NCI-H2227 (cell line): ENCODE measurements around the gene UBL4B.

Experiments used
- DNase-seq: peaks from one replicate; lab custom pipeline; 2025; ENCODE audit not compliant: unreplicated experiment; lab: John Stamatoyannopoulos, UW

UBL4B gene

DNA sequence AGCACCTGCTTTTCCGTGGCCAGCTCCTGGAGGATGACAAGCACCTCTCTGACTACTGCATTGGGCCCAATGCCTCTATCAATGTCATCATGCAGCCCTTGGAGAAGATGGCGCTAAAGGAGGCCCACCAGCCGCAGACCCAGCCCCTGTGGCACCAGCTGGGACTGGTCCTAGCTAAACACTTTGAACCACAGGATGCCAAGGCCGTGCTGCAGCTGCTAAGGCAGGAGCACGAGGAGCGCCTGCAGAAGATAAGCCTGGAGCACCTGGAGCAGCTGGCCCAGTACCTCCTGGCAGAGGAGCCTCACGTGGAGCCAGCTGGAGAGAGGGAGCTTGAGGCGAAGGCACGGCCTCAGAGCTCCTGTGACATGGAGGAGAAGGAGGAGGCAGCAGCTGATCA lies 413 bp downstream of the UBL4B start:
- DNase-seq: no peak

GRCh38 chr1:110113551-110113950 lies 1.3 kb downstream of the UBL4B start:
- DNase-seq: no peak

GRCh38 chr1:110114173-110114572 lies 1.9 kb downstream of the UBL4B start:
- DNase-seq: no peak

DNA sequence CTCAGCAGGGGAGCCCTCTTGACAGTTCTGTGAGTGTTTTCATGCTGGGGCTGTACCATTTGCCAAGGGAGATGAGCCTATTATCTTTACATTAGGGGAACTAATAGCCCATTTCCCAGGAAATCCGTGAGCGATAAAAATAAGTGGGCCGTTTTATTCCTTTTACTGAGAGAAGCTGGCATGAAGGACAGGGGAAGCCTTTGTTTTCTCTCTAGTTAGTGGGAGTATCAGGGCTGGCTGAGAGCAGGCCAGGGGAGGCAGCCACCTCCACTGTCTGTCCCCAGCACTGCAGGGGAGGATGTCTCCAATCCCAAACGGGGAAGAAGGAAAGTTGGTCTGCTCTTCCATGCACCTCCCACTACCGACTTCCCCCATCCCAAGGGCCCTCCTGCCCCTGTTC lies 2.5 kb downstream of the UBL4B start:
- peak; percentile 68 for DNase-seq

GRCh38 chr1:110118636-110119396 lies 6.6 kb downstream of the UBL4B start:
- peak; percentile 14 for DNase-seq

DNA sequence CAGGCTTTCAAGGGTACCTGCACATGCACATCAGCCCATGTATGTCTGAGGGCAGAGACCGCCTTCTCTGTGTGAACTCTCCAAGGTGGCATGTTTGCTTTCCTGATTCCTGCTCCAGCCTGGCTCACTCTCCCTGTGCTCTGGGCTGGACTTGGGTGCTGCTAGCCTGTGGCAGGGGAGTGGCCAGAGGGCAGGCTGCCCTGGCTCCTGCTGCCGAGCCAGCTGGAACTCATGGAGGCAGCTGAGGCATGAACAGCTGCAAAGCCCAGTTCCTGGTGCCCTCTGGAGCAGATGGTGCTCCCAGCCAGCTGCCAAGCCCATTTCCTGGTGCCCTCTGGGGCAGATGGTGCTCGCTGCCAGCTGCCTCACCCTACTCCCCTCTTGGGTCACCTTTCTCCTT lies 7.6 kb downstream of the UBL4B start:
- DNase-seq: no peak

- no peak for DNase-seq
These were observed 8.8 kb downstream of the UBL4B start for GRCh38 chr1:110120960-110121561.

GRCh38 chr1:110123224-110123623 lies 11.0 kb downstream of the UBL4B start:
- DNase-seq: no peak

- DNase-seq: no peak
These were observed 13.6 kb downstream of the UBL4B start for GRCh38 chr1:110125810-110126209.

- DNase-seq: no peak
These were observed 17.9 kb downstream of the UBL4B start for GRCh38 chr1:110130113-110130591.

DNA sequence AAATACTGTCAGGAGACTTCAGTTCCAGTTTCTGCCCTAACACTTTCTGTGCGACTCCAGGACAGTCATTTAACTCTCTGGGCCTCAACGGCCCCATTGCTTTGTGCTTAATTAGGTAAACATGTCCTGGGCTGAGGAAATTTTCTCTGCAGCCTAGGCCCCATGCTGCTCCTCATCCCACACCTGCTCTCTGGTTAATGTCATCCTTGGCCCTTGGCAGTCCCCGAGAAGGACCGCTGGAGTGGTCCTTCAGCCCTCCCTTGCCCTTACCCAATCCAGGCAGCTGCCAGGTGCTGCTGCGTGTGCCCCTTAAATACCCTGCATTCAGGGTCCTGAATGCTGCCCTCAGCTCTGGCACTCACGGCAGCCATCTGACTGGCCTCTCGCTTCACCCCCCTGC lies 18.7 kb downstream of the UBL4B start:
- DNase-seq: peak; percentile 11

- no peak for DNase-seq
These were observed 20.4 kb downstream of the UBL4B start for GRCh38 chr1:110132682-110133081.

DNA sequence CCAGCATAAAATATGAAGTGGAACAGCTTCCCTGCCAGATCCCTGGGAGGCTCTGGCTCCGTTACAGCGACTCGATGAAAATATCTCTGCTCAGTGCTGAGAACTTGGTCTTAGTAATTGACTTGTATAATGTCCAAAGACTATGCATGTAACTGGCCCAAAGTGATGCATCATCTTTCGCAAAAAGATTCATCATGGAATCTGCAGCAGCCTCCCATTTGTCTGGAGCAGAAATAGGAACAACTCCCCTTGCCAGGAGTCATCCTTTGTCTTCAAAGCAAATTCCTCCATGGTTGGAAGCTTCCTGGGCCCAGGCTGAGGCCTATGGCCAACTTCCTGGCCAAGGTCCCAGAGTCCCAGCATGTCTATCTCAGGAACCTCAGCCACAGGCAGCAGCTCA lies 21.2 kb downstream of the UBL4B start:
- DNase-seq: no peak

DNA sequence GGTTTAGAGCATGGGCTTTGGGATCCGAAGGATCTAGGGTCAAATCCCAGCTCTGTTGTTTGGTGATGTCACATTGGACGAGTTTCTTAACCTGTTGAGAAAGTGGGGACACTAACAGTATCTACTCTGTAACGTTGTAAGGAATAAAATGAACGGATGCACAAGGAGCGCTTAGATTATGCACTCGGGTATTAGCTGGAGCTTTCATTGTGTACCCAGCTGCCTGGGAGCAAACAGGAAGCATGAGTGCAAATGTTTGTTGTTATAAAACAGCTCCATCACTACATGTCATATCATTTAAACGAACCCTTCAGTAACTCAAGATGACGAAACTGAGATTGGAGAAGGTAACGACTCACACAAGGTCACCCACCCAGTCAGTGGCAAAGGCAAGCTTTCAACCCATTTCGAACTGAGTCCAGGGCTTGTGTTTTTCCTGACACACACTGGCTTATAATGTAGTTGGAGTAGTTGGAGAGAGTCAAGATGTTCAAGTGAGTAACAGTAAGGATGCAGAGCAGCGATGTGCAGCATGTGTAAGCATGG lies 21.9 kb downstream of the UBL4B start:
- DNase-seq: no peak

- no peak for DNase-seq
These were observed 23.0 kb downstream of the UBL4B start for GRCh38 chr1:110135246-110135645.

- DNase-seq: no peak
These were observed 23.4 kb downstream of the UBL4B start for GRCh38 chr1:110135666-110136065.

DNA sequence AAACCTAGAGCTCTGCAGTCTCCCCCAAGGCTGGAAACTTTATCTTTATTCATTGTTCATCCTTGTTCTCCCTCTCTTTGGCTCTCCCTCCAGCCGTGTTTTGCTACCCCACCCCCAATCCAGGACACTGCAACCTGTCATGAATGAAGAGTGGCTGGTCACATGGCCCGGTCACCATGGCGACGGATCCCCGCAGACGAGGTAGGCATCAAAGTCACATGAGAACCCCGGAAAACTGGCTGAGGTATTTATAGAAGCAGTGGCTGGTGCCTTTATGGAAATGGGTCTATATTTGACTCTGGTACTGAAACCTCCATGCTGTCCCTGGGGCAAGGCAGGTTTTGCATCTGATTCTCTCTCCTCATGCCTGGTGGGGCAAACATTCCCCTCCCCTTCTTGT lies 24.7 kb downstream of the UBL4B start:
- peak; percentile 96 for DNase-seq

DNA sequence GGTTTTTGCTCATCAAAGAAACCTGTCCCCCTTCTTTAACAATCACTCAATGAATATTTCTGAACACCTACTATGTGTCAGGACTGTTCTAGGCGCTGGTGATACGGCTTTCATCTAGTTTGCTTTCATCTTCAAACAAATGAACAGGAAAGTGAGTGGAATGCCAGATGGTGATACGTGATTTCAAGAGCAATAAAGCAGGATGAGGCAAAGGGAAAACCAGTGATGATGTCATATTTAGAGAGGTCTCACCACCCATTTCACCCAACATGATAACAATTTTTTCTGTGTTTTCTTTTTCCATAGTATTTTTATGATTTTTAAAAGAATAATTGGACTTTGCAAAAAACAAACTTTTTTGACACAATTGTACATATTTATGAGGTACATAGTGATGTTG lies 26.7 kb downstream of the UBL4B start:
- DNase-seq: no peak

DNA sequence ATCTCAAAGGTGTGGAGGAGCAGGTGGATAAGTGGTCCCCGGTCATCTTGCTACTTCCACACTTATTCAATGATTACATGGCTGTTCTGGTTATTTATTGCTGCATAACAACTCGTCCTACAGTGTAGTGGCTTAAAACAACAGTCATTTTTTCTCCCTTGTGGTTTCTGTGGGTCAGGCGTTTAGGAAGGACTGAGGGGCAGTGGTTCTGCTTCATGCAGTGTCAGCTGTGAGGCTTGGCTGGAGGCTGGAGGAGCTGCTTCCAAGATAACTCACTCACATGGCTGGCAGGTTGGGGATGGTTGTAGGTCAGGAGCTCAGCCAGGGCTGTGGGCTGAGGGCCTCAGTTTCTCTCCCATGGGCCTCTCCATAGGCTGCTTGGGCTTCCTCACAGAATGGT lies 32.1 kb downstream of the UBL4B start:
- DNase-seq: no peak

DNA sequence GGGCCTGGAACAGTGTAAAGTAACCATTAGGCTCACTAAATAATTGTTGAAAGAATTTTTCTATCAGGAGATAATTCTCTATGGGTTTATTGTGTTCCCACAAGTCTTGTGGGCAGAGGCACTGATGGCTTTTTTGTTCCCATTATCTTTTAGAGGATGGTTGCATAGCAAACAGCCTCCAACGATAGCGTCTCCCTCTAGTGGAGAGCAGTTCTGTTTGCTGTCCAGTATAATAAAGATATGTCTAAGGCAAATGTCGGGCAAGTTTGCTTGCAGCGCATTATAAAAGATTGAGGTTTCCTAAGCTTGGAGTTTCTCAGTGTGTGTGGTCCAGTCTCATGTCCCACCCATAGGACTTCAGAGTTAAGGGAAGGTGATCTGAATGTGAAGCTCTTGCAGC lies 36.7 kb downstream of the UBL4B start:
- DNase-seq: peak; percentile 19

- DNase-seq: peak; percentile 83
These were observed 38.3 kb downstream of the UBL4B start, which contains the start of gene SLC6A17 for GRCh38 chr1:110150330-110151174. SLC6A17 (plus strand) TSS chr1:110150494; CDS start chr1:110166930, 16,436 bp downstream.
